AG09309 (cell line): Measurements from ENCODE around the gene MTMR6.

Experiments
- DNase-seq: peaks from one replicate; pipeline ENCODE4 v3.0.0-alpha.2; 2010; ENCODE audit warnings: low read depth
- H3K4me3 ChIP-seq: 2 replicates; pipeline ENCODE4 v1.5.1; 2011; ENCODE audit warnings: mild to moderate bottlenecking, low read depth, low read length, moderate library complexity; ENCODE audit not compliant: control insufficient read depth
- CTCF ChIP-seq: IDR thresholded peaks from 2 replicates; pipeline ENCODE4 v1.5.1; 2011; ENCODE audit warnings: mild to moderate bottlenecking, low read depth, low read length, inconsistent platforms; ENCODE audit not compliant: insufficient read depth, control insufficient read depth; ENCODE audit errors: missing control alignments

MTMR6 gene

DNA sequence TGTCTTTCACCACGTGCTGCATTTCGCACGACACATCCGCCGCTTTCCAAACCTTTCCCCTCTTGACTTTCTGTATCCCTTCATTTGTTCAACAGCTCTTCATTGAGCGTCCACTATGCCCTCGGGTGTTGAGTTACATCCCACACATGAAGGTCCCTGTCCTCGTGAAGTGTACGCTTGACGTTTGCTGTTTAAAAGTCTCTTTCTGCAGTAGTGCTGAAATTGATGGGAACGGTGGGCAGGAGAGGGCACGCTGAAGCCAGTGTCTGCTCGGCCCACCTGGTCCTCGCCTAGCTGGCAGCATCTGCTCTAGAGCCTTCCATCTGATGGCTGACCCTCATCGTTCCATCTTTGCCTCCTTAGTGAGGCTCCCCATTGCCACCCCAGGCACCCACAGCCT lies 59.6 kb downstream of the MTMR6 start:
- DNase-seq = no peak
- no peak for TF ChIP-seq CTCF
- H3K4me3 ChIP-seq = no peak overlapping the region

DNA sequence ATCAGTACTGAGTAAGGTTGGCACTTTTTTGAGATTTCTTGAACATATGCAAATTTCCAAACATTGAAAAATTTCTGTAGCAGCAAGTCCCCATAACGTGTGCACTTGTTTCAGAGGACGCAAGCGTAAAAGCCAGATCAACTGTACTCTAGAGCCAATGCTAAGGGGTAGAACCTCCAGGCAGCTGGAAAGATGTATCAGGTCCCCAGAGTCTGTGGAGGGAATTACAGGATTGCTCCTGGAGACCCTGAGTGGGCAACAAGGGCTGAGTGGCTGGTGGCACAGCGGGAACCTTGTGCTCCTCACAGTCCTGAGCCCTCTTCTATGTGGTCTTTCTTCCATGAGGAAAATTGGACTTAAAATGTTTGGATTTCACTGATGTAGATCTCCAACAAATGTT lies 61.3 kb downstream of the MTMR6 start:
- DNase-seq = no peak
- no peak overlapping the region for H3K4me3 ChIP-seq
- TF ChIP-seq CTCF = no peak

DNA sequence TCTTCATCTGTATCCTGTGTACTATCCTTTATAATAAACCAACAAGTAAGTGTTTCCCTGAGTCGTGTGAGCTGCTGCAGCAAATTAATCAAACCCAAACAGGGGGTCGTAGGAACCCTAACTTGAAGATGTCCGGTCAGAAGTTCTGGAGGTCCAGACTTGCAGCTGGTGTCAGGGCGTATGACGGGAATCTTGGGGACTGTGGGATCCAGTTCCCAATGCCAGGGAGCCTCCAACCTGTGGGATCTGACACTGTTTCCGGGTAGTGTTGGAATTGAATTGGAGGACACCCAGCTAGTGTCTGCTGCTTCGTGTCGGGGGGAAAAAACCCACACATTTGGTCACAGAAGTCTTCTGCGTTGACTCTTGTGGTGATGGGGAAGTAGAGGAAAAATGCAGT lies 63.1 kb downstream of the MTMR6 start:
- no peak for TF ChIP-seq CTCF
- no peak for DNase-seq
- H3K4me3 ChIP-seq = no peak overlapping the region

GRCh38 chr13:25222740-25223139 lies 64.5 kb downstream of the MTMR6 start:
- no peak for TF ChIP-seq CTCF
- H3K4me3 ChIP-seq = no peak overlapping the region
- DNase-seq = no peak

DNA sequence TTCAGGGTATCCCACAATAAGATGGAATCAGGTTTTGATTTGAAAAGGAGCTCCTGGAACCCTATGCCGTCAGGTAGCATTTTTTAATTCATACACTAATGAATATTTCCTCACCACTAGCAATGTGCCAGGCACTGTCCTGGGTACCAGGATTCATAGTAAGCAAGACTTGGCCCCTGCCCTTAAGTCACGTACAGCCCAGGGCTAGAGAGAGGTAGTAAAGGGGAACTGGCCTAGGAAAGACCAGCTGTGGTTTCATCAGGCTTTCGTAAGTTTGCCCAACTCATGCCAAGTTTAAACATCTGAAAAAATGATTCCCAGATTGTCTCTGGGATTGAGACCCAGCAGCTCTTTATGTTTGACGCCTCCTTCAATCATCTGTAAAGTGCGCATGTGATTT lies 69.3 kb downstream of the MTMR6 start:
- no peak overlapping the region for H3K4me3 ChIP-seq
- TF ChIP-seq CTCF = no peak
- DNase-seq = no peak

GRCh38 chr13:25217023-25217885 lies 70.0 kb downstream of the MTMR6 start:
- no peak for DNase-seq
- H3K4me3 ChIP-seq = no peak overlapping the region
- no peak for TF ChIP-seq CTCF

DNA sequence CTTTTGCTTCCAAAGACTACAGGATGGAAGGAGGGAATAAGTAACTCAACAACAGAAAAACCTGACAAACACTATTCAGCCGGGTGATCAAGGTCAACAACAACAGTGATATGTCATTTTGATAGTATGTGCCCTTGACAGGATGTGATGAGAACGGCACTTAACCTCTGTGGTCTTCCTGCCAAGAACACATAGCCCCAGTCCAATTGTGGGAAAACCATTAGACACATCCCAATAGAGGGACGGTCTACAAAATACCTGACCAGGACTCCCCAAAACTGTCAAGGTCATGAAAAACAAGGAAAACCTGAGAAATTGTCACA lies 72.1 kb downstream of the MTMR6 start:
- TF ChIP-seq CTCF = no peak

More for the DNA sequence above, 72.1 kb downstream of the MTMR6 start:
- H3K4me3 ChIP-seq = no peak overlapping the region
- no peak for DNase-seq
